Anterior cingulate cortex (tissue), 58 donors: ENCODE measurements around the gene POP4.
A peak's percentile ranks its signal among the peaks of the same experiment; 100 is the strongest.
"Not testable (repeated sequence)": the region's sequence is repeated elsewhere in the genome, so short reads cannot be mapped to it uniquely, and the experiment has no call there.

Source experiments
- DNase-seq, 58 donors: peaks; one replicate each; lab custom pipeline; 2025; lab: John Stamatoyannopoulos, UW

POP4 gene

GRCh38 chr19:29626832-29627231, 20.7 kb downstream of the POP4 start:
- DNase-seq: not testable (repeated sequence)

GRCh38 chr19:29628661-29629385, 22.7 kb downstream of the POP4 start:
- no peak for DNase-seq

GRCh38 chr19:29629836-29630534, 23.9 kb downstream of the POP4 start:
- no peak for DNase-seq

GRCh38 chr19:29630655-29631054, 24.6 kb downstream of the POP4 start:
- DNase-seq: no peak

GRCh38 chr19:29631450-29631849, 25.4 kb downstream of the POP4 start:
- DNase-seq: no peak

- DNase-seq: no peak
These were observed 27.9 kb downstream of the POP4 start for GRCh38 chr19:29634002-29634401.

GRCh38 chr19:29634423-29635130, 28.5 kb downstream of the POP4 start:
- no peak for DNase-seq

GRCh38 chr19:29635963-29636362, 29.9 kb downstream of the POP4 start:
- DNase-seq: no peak

- no peak for DNase-seq
These were observed 30.7 kb downstream of the POP4 start for GRCh38 chr19:29636553-29637360.

GRCh38 chr19:29639086-29639485, 33.0 kb downstream of the POP4 start:
- DNase-seq: no peak

GRCh38 chr19:29640231-29640630, 34.1 kb downstream of the POP4 start:
- DNase-seq: no peak

- no peak for DNase-seq
These were observed 35.5 kb downstream of the POP4 start for GRCh38 chr19:29641597-29641996.

- no peak for DNase-seq
These were observed 37.4 kb downstream of the POP4 start for GRCh38 chr19:29643361-29643935.

GRCh38 chr19:29644210-29644609, 38.1 kb downstream of the POP4 start:
- DNase-seq: no peak

- no peak for DNase-seq
These were observed 39.4 kb downstream of the POP4 start for GRCh38 chr19:29645491-29645867.

- DNase-seq: peak in 25 of 58 donors; percentile 3 to 44 (median 19)
These were observed 39.8 kb downstream of the POP4 start for GRCh38 chr19:29645911-29646310.

GRCh38 chr19:29650772-29651387, 44.8 kb downstream of the POP4 start:
- no peak for DNase-seq

GRCh38 chr19:29651622-29652394, 45.7 kb downstream of the POP4 start:
- no peak for DNase-seq

- no peak for DNase-seq
These were observed 47.3 kb downstream of the POP4 start for GRCh38 chr19:29653398-29653797.
